PC-3 (cell line): ENCODE results near the gene DPH1.

Experiments
- CTCF ChIP-seq: fragments of 300-600 bp; sonication (generic); conservative IDR thresholded peaks from 2 replicates; pipeline ENCODE4 v1.5.1; 2017; ENCODE audit warnings: antibody characterized with exemption, low read depth, mild to moderate bottlenecking, low read length
- EZH2 ChIP-seq: fragments of 300-600 bp; sonication (generic); IDR thresholded peaks from one replicate; pipeline ENCODE4 v1.6.1; 2017; ENCODE audit warnings: antibody characterized with exemption, mild to moderate bottlenecking, low read length; ENCODE audit not compliant: unreplicated experiment
- EZH2phosphoT487 ChIP-seq: fragments of 300-600 bp; sonication (generic); IDR thresholded peaks from 2 replicates; pipeline ENCODE4 v1.6.1; 2018; ENCODE audit warnings: mild to moderate bottlenecking, antibody characterized with exemption, low read length, borderline replicate concordance

GRCh38 chr17:2086306-2086705, 56.4 kb downstream of the DPH1 start:
- TF ChIP-seq CTCF = no peak
- no peak for TF ChIP-seq EZH2
- no peak for TF ChIP-seq EZH2phosphoT487
